ENCODE data around the gene NOTCH4. TPM values are rescaled to one million over a fixed set of nuclear protein-coding genes. Genes with fewer than 3 reads are reported as not detected.
A peak's percentile ranks its signal among the peaks of the same experiment; 100 is the strongest.

The NOTCH4 gene
- total and polyA plus RNA-seq, 9 of the 15 experiments (the other 6 are each of a cell fraction or from before 2014, with no cell fraction given), result 0.24 to 4.3 (median 1.7) TPM

- Histone ChIP-seq H3K9ac (ENCODE audit: insufficient read depth in 1 of 2, low read depth in 2 of 2, low read length in 2 of 2) (peak within 1 kb of the TSS; percentile 86 to 91), H3K27ac (ENCODE audit: extremely low read depth, low read depth, low read length) (peak within 1 kb of the TSS; percentile 94), H3K4me3 (peak within 1 kb of the TSS; percentile 88), H3K4me2 (ENCODE audit: insufficient read depth, low read length) (peak within 1 kb of the TSS; percentile 100), H2AFZ (ENCODE audit: low read depth, low read length) (peak within 1 kb of the TSS; percentile 92), H3K36me3 (ENCODE audit: control insufficient read depth, insufficient read depth, low read length) (peaks cover 48% of the 10 kb centered on the region; the same call in 2 of the 3 replicates), H3K79me2 (ENCODE audit: control insufficient read depth, insufficient read depth, low read length) (peaks cover 76% of the 10 kb centered on the region), H3K27me3 (ENCODE audit: control insufficient read depth in 2 of 2, insufficient read depth in 2 of 2, low read length in 2 of 2) (no peaks in the 10 kb centered on the region), H3K4me1 (replicated peaks in 1 of 2; ENCODE audit: control insufficient read depth in 2 of 2, insufficient read depth in 2 of 2, low read length in 2 of 2) (peaks cover 40 to 65% of the 10 kb centered on the region in 2 experiments), H3K9me3 (replicated peaks; ENCODE audit: control insufficient read depth, insufficient read depth, low read depth, low read length) (no peaks in the 10 kb centered on the region), H4K20me1 (replicated peaks; ENCODE audit: control insufficient read depth, insufficient read depth, low read length) (no peaks in the 10 kb centered on the region), H3K9me1 (ENCODE audit: control insufficient read depth, insufficient read depth, low read length) (peaks cover 7% of the 10 kb centered on the region)
- FAIRE-seq (peak; percentile 100), ATAC-seq (peak; percentile 85), DNase-seq (ENCODE audit: extremely low read depth in 1 of 4, low spot score in 3 of 4) (peak; percentile 95 to 100 (median 97))
- ChIA-PET POLR2A (interaction anchor here (0.5 to 4.5 kb wide), 20 partner anchors 9 to 371 kb away, joined by 3 to 30 read pairs (median 4); partner anchors contain the start of genes ATF6B, EGFL8, LSM2 and PBX2), CTCF (ENCODE audit: low intra/inter-chr PET ratio) (no interaction called here)
- no TSS peak for BruUV-seq (replicated peaks)
- intact Hi-C loops (cut with micrococcal nuclease) (loop anchor here (2.0 to 10.0 kb wide), 4 partner anchors 47 to 513 kb away; partner anchors contain the start of genes C6orf47, CSNK2B, FKBPL and GPANK1), in situ Hi-C loops (cut with MboI) (no loop called here)
- WGBS (ENCODE audit: insufficient coverage, low coverage, missing lambda C conversion rate), result under 1% methylated on average over 33 of the region's 33 CpGs
- TF ChIP-seq SUPT5H (IDR thresholded peaks at IDR 0.05), result peak; percentile 78; the same call in 1 of the 2 replicates
- no peak for TF ChIP-seq NR4A1 (CRISPR knock-in tag; IDR thresholded peaks at IDR 0.05)
- 0 out of 2 replicates have a peak, but pooled peaks have one; percentile 7 for TF ChIP-seq NR4A1 (tag; IDR thresholded peaks at IDR 0.05)
- peak; percentile 79 to 89; a peak in 3 of 4 replicates for TF ChIP-seq MNT (conservative IDR thresholded peaks at IDR 0.05)
- no peak for TF ChIP-seq HNRNPUL1 (IDR thresholded peaks at IDR 0.05; ENCODE audit: low read length)
- no peak for TF ChIP-seq DNMT1 (IDR thresholded peaks at IDR 0.05)
- TF ChIP-seq ESRRA (IDR thresholded peaks at IDR 0.05; ENCODE audit: borderline replicate concordance, low read depth), result peak; percentile 74; the same call in 1 of the 2 replicates
- TF ChIP-seq NEUROD1 (IDR thresholded peaks at IDR 0.05; ENCODE audit: borderline replicate concordance, low read depth, low read length, partially characterized antibody), result peak; percentile 97
- TF ChIP-seq LEF1 (IDR thresholded peaks at IDR 0.05), result peak; percentile 54
- peak; percentile 19 for TF ChIP-seq CHD1 (IDR thresholded peaks at IDR 0.05; ENCODE audit: low read length)
- TF ChIP-seq, protein P1, sequence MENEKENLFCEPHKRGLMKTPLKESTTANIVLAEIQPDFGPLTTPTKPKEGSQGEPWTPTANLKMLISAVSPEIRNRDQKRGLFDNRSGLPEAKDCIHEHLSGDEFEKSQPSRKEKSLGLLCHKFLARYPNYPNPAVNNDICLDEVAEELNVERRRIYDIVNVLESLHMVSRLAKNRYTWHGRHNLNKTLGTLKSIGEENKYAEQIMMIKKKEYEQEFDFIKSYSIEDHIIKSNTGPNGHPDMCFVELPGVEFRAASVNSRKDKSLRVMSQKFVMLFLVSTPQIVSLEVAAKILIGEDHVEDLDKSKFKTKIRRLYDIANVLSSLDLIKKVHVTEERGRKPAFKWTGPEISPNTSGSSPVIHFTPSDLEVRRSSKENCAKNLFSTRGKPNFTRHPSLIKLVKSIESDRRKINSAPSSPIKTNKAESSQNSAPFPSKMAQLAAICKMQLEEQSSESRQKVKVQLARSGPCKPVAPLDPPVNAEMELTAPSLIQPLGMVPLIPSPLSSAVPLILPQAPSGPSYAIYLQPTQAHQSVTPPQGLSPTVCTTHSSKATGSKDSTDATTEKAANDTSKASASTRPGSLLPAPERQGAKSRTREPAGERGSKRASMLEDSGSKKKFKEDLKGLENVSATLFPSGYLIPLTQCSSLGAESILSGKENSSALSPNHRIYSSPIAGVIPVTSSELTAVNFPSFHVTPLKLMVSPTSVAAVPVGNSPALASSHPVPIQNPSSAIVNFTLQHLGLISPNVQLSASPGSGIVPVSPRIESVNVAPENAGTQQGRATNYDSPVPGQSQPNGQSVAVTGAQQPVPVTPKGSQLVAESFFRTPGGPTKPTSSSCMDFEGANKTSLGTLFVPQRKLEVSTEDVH (IDR thresholded peaks at IDR 0.05; ENCODE audit: low read depth, partially characterized antibody), result peak; percentile 52
- no peak for TF ChIP-seq SMAD2 (IDR thresholded peaks at IDR 0.05; ENCODE audit: low read depth, low read length)
- TF ChIP-seq, protein P2, sequence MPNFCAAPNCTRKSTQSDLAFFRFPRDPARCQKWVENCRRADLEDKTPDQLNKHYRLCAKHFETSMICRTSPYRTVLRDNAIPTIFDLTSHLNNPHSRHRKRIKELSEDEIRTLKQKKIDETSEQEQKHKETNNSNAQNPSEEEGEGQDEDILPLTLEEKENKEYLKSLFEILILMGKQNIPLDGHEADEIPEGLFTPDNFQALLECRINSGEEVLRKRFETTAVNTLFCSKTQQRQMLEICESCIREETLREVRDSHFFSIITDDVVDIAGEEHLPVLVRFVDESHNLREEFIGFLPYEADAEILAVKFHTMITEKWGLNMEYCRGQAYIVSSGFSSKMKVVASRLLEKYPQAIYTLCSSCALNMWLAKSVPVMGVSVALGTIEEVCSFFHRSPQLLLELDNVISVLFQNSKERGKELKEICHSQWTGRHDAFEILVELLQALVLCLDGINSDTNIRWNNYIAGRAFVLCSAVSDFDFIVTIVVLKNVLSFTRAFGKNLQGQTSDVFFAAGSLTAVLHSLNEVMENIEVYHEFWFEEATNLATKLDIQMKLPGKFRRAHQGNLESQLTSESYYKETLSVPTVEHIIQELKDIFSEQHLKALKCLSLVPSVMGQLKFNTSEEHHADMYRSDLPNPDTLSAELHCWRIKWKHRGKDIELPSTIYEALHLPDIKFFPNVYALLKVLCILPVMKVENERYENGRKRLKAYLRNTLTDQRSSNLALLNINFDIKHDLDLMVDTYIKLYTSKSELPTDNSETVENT (CRISPR knock-in tag; IDR thresholded peaks at IDR 0.05), result 0 out of 2 replicates have a peak, but pooled peaks have one; percentile 22
- peak; percentile 99 for TF ChIP-seq RFX1 (IDR thresholded peaks at IDR 0.05)
- TF ChIP-seq HCFC1 (IDR thresholded peaks at IDR 0.05; ENCODE audit: low read depth, low read length), result peak; percentile 8; the same call in 1 of the 2 replicates
These were observed 45.9 kb downstream of the NOTCH4 start, which contains the start of gene RNF5 for GRCh38 chr6:32177788-32178546. Gene RNF5 (plus strand): TSS chr6:32178405. CDS start chr6:32178512, 107 bp downstream.

Data from K562 (cell line).